GM23338 (cell line): ENCODE results near the gene ALCAM. TPM values are rescaled to one million over a fixed set of nuclear protein-coding genes. Genes with fewer than 3 reads are reported as not detected.

Source experiments
- ATAC-seq: fragments of 200-7000 bp; cut with Tn5 transposase; 3 replicates; pipeline ENCODE4 v1.9.1; 2020
- DNase-seq: peaks from one replicate; pipeline ENCODE4 v3.0.0-alpha.2; 2015; ENCODE audit warnings: low spot score
- H2AFZ ChIP-seq: fragments of 200-600 bp; sonication (generic); 2 replicates; pipeline ENCODE4 v1.8.0; 2016; ENCODE audit warnings: antibody characterized with exemption, mild to moderate bottlenecking, moderate library complexity
- H3F3A ChIP-seq: fragments of 200-600 bp; sonication (generic); replicated peaks from 2 replicates; pipeline ENCODE4 v1.8.0; 2017; ENCODE audit warnings: antibody characterized with exemption, mixed run types, low read depth
- H3K27ac ChIP-seq: fragments of 200-600 bp; sonication (generic); 2 replicates; pipeline ENCODE4 v1.6.1; 2016; ENCODE audit warnings: low read depth
- H3K27me3 ChIP-seq: fragments of 200-600 bp; sonication (generic); 2 replicates; pipeline ENCODE4 v1.8.0; 2016; ENCODE audit warnings: mild to moderate bottlenecking, mixed run types, moderate library complexity; ENCODE audit not compliant: insufficient read depth
- H3K36me3 ChIP-seq: fragments of 200-600 bp; sonication (generic); 2 replicates; pipeline ENCODE4 v1.8.0; 2016; ENCODE audit warnings: mild to moderate bottlenecking; ENCODE audit not compliant: insufficient read depth
- H3K4me1 ChIP-seq: fragments of 200-600 bp; sonication (generic); 2 replicates; pipeline ENCODE4 v1.8.0; 2016; ENCODE audit warnings: mild to moderate bottlenecking, moderate library complexity; ENCODE audit not compliant: insufficient read depth
- H3K4me2 ChIP-seq: fragments of 200-600 bp; sonication (generic); 2 replicates; pipeline ENCODE4 v1.7.1; 2017; ENCODE audit warnings: mixed run types
- H3K4me3 ChIP-seq: fragments of 200-600 bp; sonication (generic); 2 replicates; pipeline ENCODE4 v1.6.1; 2016; ENCODE audit warnings: mixed run types
- H3K79me2 ChIP-seq: fragments of 200-600 bp; sonication (generic); replicated peaks from 2 replicates; pipeline ENCODE4 v1.8.0; 2017; ENCODE audit warnings: mild to moderate bottlenecking; ENCODE audit not compliant: insufficient read depth
- H3K9me2 ChIP-seq: fragments of 200-600 bp; sonication (generic); 2 replicates; pipeline ENCODE4 v1.8.0; 2017; ENCODE audit not compliant: insufficient read depth
- H4K20me1 ChIP-seq: fragments of 200-600 bp; sonication (generic); replicated peaks from 2 replicates; pipeline ENCODE4 v1.8.0; 2017; ENCODE audit warnings: mild to moderate bottlenecking; ENCODE audit not compliant: insufficient read depth
- H3K27ac Mint-ChIP-seq: 2 replicates; pipeline ENCODE4 v1.8.0; 2020; ENCODE audit warnings: inconsistent platforms, mild to moderate bottlenecking, moderate library complexity, mixed read lengths
- H3K27me3 Mint-ChIP-seq: 3 replicates; pipeline ENCODE4 v1.8.0; 2022; ENCODE audit warnings: low read depth, mild to moderate bottlenecking, moderate library complexity, mixed read lengths, inconsistent platforms; ENCODE audit not compliant: insufficient read depth, poor library complexity
- H3K36me3 Mint-ChIP-seq: 3 replicates; pipeline ENCODE4 v1.8.0; 2021; ENCODE audit warnings: low read depth, mild to moderate bottlenecking, inconsistent platforms, moderate library complexity, mixed read lengths
- H3K4me1 Mint-ChIP-seq: 3 replicates; pipeline ENCODE4 v1.8.0; 2020; ENCODE audit warnings: mild to moderate bottlenecking, inconsistent platforms, mixed read lengths
- H3K4me3 Mint-ChIP-seq: 3 replicates; pipeline ENCODE4 v1.8.0; 2021; ENCODE audit warnings: moderate library complexity, mild to moderate bottlenecking, inconsistent platforms, mixed read lengths
- H3K9me3 Mint-ChIP-seq: 3 replicates; pipeline ENCODE4 v1.8.0; 2020; ENCODE audit warnings: moderate library complexity, mild to moderate bottlenecking, inconsistent platforms, mixed read lengths
- CREB1 ChIP-seq: fragments of 250-450 bp; sonication (Bioruptor Pico); IDR thresholded peaks from 2 replicates; pipeline ENCODE4 v1.5.0; 2020; ENCODE audit warnings: low read depth, mild to moderate bottlenecking, moderate library complexity
- EZH2 ChIP-seq: fragments of 200-600 bp; sonication (generic); IDR thresholded peaks from one replicate; pipeline ENCODE4 v1.8.0; 2017; ENCODE audit warnings: antibody characterized with exemption, mild to moderate bottlenecking, low read depth; ENCODE audit not compliant: unreplicated experiment
- EZH2phosphoT487 ChIP-seq: fragments of 200-600 bp; sonication (generic); IDR thresholded peaks from one replicate; pipeline ENCODE4 v1.8.1; 2018; ENCODE audit warnings: antibody characterized with exemption; ENCODE audit not compliant: unreplicated experiment
- JUNB ChIP-seq: IDR thresholded peaks from one replicate; pipeline ENCODE4 v1.6.1; 2016; ENCODE audit warnings: antibody characterized with exemption; ENCODE audit not compliant: unreplicated experiment
- NANOG ChIP-seq: IDR thresholded peaks from 2 replicates; pipeline ENCODE4 v1.6.1; 2016; ENCODE audit warnings: antibody characterized with exemption, borderline replicate concordance
- POLR2AphosphoS5 ChIP-seq: IDR thresholded peaks from 2 replicates; pipeline ENCODE4 v1.6.1; 2016; ENCODE audit warnings: antibody characterized with exemption, low read depth
- STAT1 ChIP-seq: IDR thresholded peaks from one replicate; pipeline ENCODE4 v1.6.1; 2016; ENCODE audit warnings: antibody characterized with exemption; ENCODE audit not compliant: unreplicated experiment
- ZNF114 ChIP-seq: fragments of 250-450 bp; sonication (Bioruptor Pico); IDR thresholded peaks from 2 replicates; pipeline ENCODE4 v1.5.0; 2020; ENCODE audit warnings: mild to moderate bottlenecking, moderate library complexity
- ZNF331 ChIP-seq: fragments of 250-450 bp; sonication (Bioruptor Pico); IDR thresholded peaks from 2 replicates; pipeline ENCODE4 v1.5.0; 2020; ENCODE audit warnings: low read depth, mild to moderate bottlenecking, moderate library complexity
- polyA plus RNA-seq: library from polyadenylated mRNA; unstranded; fragments of >200 nt; fragmentation: Nextera tagmentation; extraction: Ambion mirVana; gene quantifications from 2 replicates; pipeline ENCODE4 v1.2.1, GENCODE V29; 2016
- total RNA-seq: library from RNA; depleted of rRNA; stranded (reverse); fragments of >200 nt; shearing (Covaris generic); gene quantifications from 2 replicates; pipeline ENCODE4 v1.2.3, GENCODE V29; 2014
- TF ChIP-seq, protein P1 (sequence below), 2 experiments: fragments of 200-600 bp in 1 of 2; sonication (generic) in 1 of 2; conservative IDR thresholded peaks; 2 replicates each; pipeline versions ENCODE4 v1.5.1 to v1.6.1; 2016 to 2017; ENCODE audit warnings: antibody characterized with exemption in 2 of 2, low read depth in 2 of 2, mild to moderate bottlenecking in 2 of 2, moderate library complexity in 1 of 2
- TF ChIP-seq, protein P2 (sequence below): IDR thresholded peaks from one replicate; pipeline ENCODE4 v1.6.1; 2018; ENCODE audit warnings: antibody characterized with exemption; ENCODE audit not compliant: unreplicated experiment
- TF ChIP-seq, protein P3 (sequence below): IDR thresholded peaks from 2 replicates; pipeline ENCODE4 v1.6.1; 2016; ENCODE audit warnings: antibody characterized with exemption
- TF ChIP-seq, protein P4 (sequence below): fragments of 250-450 bp; sonication (Bioruptor Pico); IDR thresholded peaks from 2 replicates; pipeline ENCODE4 v1.5.0; 2020; ENCODE audit warnings: mild to moderate bottlenecking, moderate library complexity

The ALCAM gene
- total and polyA plus RNA-seq, 2 experiments from 2014 or later: 11.3 to 36.0 TPM

DNA sequence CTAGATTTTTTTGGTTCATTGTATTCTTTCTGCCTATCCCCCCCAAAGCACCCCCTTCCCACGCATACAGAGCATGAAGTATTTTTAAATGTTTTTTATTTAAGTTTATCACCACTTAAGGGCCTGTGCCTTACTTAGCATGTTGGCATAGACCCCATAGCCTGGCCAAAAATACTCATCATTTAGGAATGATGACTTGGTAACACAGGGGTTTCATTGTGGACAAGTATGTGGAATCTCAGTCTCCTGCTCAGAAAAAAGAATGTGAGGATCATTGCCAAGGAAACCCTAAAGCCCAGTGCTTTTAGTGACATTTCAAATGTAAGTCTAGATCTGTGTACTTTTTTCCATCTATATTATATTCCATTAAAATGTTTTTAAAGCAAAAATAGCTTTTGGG, 146.3 kb downstream of the ALCAM start:
- Histone ChIP-seq H3K27me3 (no peaks in the 10 kb centered on the region), H3K27ac (no peak overlapping the region), H3K79me2 (no peaks in the 10 kb centered on the region), H3K36me3 (no peaks in the 10 kb centered on the region), H3K4me3 (no peak overlapping the region), H3F3A (no peaks in the 10 kb centered on the region), H3K9me2 (no peaks in the 10 kb centered on the region), H4K20me1 (no peaks in the 10 kb centered on the region), H3K4me1 (peaks cover 26% of the 10 kb centered on the region), H3K4me2 (no peak overlapping the region; the same call in 1 of the 2 replicates), H2AFZ (no peak overlapping the region)
- Mint-ChIP-seq H3K36me3 (no peaks in the 10 kb centered on the region), H3K4me3 (no peak overlapping the region), H3K4me1 (peaks cover 40% of the 10 kb centered on the region), H3K27me3 (no peaks in the 10 kb centered on the region), H3K9me3 (no peaks in the 10 kb centered on the region), H3K27ac (no peak overlapping the region)
- ATAC-seq (no peak), DNase-seq (no peak)
- TF ChIP-seq, protein P1, sequence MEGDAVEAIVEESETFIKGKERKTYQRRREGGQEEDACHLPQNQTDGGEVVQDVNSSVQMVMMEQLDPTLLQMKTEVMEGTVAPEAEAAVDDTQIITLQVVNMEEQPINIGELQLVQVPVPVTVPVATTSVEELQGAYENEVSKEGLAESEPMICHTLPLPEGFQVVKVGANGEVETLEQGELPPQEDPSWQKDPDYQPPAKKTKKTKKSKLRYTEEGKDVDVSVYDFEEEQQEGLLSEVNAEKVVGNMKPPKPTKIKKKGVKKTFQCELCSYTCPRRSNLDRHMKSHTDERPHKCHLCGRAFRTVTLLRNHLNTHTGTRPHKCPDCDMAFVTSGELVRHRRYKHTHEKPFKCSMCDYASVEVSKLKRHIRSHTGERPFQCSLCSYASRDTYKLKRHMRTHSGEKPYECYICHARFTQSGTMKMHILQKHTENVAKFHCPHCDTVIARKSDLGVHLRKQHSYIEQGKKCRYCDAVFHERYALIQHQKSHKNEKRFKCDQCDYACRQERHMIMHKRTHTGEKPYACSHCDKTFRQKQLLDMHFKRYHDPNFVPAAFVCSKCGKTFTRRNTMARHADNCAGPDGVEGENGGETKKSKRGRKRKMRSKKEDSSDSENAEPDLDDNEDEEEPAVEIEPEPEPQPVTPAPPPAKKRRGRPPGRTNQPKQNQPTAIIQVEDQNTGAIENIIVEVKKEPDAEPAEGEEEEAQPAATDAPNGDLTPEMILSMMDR (conservative IDR thresholded peaks at IDR 0.05; ENCODE audit: low read depth in 2 of 2): no peak
- TF ChIP-seq CREB1 (CRISPR knock-in tag): no peak
- no peak for TF ChIP-seq EZH2
- TF ChIP-seq, protein P2, sequence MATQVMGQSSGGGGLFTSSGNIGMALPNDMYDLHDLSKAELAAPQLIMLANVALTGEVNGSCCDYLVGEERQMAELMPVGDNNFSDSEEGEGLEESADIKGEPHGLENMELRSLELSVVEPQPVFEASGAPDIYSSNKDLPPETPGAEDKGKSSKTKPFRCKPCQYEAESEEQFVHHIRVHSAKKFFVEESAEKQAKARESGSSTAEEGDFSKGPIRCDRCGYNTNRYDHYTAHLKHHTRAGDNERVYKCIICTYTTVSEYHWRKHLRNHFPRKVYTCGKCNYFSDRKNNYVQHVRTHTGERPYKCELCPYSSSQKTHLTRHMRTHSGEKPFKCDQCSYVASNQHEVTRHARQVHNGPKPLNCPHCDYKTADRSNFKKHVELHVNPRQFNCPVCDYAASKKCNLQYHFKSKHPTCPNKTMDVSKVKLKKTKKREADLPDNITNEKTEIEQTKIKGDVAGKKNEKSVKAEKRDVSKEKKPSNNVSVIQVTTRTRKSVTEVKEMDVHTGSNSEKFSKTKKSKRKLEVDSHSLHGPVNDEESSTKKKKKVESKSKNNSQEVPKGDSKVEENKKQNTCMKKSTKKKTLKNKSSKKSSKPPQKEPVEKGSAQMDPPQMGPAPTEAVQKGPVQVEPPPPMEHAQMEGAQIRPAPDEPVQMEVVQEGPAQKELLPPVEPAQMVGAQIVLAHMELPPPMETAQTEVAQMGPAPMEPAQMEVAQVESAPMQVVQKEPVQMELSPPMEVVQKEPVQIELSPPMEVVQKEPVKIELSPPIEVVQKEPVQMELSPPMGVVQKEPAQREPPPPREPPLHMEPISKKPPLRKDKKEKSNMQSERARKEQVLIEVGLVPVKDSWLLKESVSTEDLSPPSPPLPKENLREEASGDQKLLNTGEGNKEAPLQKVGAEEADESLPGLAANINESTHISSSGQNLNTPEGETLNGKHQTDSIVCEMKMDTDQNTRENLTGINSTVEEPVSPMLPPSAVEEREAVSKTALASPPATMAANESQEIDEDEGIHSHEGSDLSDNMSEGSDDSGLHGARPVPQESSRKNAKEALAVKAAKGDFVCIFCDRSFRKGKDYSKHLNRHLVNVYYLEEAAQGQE: no peak
- no peak for TF ChIP-seq EZH2phosphoT487
- TF ChIP-seq, protein P3, sequence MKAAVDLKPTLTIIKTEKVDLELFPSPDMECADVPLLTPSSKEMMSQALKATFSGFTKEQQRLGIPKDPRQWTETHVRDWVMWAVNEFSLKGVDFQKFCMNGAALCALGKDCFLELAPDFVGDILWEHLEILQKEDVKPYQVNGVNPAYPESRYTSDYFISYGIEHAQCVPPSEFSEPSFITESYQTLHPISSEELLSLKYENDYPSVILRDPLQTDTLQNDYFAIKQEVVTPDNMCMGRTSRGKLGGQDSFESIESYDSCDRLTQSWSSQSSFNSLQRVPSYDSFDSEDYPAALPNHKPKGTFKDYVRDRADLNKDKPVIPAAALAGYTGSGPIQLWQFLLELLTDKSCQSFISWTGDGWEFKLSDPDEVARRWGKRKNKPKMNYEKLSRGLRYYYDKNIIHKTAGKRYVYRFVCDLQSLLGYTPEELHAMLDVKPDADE: no peak
- TF ChIP-seq, protein P4, sequence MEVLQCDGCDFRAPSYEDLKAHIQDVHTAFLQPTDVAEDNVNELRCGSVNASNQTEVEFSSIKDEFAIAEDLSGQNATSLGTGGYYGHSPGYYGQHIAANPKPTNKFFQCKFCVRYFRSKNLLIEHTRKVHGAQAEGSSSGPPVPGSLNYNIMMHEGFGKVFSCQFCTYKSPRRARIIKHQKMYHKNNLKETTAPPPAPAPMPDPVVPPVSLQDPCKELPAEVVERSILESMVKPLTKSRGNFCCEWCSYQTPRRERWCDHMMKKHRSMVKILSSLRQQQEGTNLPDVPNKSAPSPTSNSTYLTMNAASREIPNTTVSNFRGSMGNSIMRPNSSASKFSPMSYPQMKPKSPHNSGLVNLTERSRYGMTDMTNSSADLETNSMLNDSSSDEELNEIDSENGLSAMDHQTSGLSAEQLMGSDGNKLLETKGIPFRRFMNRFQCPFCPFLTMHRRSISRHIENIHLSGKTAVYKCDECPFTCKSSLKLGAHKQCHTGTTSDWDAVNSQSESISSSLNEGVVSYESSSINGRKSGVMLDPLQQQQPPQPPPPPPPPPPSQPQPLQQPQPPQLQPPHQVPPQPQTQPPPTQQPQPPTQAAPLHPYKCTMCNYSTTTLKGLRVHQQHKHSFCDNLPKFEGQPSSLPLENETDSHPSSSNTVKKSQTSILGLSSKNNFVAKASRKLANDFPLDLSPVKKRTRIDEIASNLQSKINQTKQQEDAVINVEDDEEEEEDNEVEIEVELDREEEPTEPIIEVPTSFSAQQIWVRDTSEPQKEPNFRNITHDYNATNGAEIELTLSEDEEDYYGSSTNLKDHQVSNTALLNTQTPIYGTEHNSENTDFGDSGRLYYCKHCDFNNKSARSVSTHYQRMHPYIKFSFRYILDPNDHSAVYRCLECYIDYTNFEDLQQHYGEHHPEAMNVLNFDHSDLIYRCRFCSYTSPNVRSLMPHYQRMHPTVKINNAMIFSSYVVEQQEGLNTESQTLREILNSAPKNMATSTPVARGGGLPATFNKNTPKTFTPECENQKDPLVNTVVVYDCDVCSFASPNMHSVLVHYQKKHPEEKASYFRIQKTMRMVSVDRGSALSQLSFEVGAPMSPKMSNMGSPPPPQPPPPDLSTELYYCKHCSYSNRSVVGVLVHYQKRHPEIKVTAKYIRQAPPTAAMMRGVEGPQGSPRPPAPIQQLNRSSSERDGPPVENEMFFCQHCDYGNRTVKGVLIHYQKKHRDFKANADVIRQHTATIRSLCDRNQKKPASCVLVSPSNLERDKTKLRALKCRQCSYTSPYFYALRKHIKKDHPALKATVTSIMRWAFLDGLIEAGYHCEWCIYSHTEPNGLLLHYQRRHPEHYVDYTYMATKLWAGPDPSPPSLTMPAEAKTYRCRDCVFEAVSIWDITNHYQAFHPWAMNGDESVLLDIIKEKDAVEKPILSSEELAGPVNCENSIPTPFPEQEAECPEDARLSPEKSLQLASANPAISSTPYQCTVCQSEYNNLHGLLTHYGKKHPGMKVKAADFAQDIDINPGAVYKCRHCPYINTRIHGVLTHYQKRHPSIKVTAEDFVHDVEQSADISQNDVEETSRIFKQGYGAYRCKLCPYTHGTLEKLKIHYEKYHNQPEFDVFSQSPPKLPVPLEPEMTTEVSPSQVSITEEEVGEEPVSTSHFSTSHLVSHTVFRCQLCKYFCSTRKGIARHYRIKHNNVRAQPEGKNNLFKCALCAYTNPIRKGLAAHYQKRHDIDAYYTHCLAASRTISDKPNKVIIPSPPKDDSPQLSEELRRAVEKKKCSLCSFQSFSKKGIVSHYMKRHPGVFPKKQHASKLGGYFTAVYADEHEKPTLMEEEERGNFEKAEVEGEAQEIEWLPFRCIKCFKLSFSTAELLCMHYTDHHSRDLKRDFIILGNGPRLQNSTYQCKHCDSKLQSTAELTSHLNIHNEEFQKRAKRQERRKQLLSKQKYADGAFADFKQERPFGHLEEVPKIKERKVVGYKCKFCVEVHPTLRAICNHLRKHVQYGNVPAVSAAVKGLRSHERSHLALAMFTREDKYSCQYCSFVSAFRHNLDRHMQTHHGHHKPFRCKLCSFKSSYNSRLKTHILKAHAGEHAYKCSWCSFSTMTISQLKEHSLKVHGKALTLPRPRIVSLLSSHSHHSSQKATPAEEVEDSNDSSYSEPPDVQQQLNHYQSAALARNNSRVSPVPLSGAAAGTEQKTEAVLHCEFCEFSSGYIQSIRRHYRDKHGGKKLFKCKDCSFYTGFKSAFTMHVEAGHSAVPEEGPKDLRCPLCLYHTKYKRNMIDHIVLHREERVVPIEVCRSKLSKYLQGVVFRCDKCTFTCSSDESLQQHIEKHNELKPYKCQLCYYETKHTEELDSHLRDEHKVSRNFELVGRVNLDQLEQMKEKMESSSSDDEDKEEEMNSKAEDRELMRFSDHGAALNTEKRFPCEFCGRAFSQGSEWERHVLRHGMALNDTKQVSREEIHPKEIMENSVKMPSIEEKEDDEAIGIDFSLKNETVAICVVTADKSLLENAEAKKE (CRISPR knock-in tag): no peak
- TF ChIP-seq JUNB: no peak
- no peak for TF ChIP-seq STAT1
- no peak for TF ChIP-seq POLR2AphosphoS5
- TF ChIP-seq ZNF331: no peak
- TF ChIP-seq ZNF114: no peak
- TF ChIP-seq NANOG: no peak
